HG03439 (cell line): ENCODE data around the gene SLC22A3.

Experiments used
- ATAC-seq: cut with Tn5 transposase; IDR thresholded peaks from one replicate; pipeline ENCODE4 v1.9.1; 2021; ENCODE audit warnings: mild to moderate bottlenecking, moderate library complexity; ENCODE audit not compliant: unreplicated experiment

The SLC22A3 gene

DNA sequence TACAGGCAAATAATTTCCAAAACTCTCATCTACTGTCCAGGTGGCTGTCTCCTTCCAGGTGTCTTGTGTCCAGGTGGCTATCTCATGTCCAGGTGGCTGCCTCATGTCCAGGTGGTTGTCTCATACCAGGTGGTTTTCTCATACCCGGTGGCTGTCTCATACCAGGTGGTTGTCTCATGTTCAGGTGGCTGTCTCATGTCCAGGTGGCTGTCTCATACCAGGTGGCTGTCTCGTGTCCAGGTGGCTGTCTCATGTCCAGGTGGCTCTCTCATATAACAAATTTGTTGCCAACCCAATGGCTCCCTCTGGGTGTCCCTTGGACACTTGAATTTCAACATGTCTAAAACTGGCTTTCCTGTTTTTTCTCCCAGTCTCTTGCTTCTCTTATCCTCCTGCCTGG is 14.3 kb upstream of the SLC22A3 start:
- ATAC-seq = no peak

DNA sequence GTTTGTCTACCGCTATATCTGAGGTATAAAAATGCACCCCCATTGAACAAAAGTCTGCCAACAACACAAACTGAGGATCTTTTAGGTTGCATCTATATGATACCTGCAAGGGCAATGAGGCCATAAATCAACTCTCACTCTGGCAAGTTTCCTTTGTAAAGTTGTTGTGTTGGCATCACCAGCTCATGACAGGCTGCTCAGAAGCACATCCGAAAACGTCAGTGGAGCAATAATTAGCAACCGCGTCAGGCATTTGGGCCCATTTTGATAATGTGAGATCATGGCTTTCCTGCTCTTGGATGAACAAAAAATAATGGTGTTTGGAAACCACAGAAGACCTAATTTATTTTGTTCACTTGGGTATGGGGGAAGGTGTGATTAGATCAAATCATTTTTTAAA is 12.0 kb upstream of the SLC22A3 start:
- no peak for ATAC-seq

DNA sequence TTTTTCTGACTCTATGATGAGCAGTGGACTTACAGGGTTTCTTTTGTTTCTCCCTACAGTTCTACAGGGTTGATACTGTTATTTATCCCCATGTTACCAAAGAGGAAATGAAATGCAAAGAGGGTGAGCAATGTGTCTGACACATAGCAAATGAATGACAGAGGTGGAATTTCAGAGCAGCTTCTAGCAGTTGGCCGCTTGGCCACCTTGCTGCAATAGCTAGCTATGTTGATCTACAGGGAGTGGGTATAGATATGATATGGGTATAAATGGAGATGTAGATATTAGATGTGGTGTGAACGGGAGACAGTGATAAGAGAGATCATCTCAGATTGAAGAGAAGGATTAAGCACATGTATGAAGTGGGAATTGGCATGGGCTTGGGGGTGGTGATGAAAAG is 10.9 kb upstream of the SLC22A3 start:
- ATAC-seq = no peak

GRCh38 chr6:160337991-160338390 is 10.2 kb upstream of the SLC22A3 start:
- no peak for ATAC-seq

- ATAC-seq = no peak
Observed at GRCh38 chr6:160343144-160343543, 5.0 kb upstream of the SLC22A3 start.

- ATAC-seq = no peak
Observed at GRCh38 chr6:160344271-160344670, 3.9 kb upstream of the SLC22A3 start.

DNA sequence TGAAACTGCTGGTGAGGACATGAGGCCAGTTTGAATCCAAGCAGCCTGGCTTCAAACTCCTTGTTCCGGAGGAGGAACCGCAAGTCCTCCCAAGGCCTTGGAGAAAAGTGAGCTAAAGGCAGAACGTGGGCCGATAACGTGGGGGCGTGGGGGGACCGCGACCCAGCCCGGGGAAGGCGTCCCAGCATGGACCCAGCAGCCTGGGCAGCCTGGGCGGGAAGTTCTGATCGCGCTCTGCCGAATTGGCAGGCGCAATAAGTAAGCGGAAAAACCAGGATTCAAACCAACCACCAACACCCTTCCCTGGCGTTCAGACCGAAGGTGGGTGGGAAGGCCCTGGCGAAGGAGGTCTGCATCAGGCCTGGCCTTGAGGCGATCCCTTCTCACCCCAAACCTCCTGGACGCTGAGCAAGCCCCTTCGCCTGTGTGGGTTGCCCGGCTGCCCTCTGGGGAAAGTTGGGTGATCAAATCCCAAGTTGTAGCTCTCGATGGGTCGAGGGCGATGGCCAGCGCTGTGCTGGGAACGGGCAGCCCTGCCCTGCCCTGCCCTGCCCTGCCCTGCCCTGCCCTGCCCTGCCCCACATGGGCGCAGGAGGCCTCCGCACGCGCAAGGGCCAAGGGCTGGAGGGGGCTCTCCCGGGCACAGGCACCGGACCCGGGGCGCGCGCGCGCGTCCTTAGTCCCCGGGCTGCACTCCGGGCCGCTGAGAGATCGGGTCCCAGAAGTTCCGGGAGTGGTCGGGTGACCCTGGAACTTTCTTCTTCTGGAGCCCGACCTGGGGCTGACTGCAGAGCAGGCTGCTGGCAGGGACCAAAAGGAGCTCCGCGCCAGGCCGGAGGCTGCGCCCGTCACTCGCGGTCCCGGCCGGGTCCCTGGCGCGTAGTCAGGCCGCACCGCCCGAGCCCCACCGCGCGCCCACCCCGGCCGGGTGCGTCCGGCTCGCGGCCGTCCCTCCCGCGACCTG is 637 bp upstream of the SLC22A3 start:
- no peak for ATAC-seq

DNA sequence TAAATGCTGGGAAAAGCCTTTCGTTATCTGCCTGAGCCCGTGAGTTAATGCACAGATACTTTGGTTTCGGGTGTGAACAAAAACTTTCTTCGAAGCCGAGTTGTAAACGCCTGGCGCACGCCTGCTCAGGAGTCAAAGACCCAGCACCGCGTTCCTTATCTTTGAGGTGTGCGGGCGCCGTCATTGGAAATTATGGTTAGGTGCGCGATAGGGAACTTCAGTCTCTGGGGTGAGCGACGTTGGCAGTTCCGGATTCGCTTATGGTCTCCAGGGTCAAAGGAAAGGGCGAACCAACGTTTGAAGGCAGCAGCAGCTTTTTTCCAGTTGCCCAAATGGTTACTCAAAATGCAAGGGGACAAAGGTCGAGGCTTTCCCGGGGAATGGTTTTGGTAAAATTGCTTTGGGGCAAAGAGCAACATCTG is 853 bp downstream of the SLC22A3 start:
- ATAC-seq = no peak

DNA sequence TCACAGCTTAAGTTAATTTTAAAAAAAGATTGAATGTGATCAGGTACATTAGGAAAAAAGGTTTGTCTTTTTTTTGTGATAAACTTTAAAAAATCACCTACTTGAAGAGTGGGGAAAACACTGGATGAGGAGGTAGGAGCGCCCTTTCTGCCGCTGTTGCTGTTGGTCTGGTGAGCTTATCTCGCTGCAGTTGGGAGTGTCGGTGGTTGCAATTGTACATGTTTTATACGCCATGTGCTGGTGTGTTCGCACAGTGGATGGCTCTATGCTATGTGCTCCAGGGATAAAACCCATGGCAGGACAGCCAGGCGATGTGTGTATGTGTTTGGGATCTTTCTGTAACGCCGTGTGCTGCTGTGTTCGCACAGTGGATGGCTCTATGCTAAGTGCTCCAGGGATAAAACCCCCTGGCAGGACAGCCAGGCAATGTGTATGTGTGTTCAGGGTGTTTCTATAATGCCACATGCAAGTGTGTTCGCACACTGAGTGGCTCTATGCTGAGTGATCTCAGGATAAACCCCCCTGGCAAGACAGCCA is 1.7 kb downstream of the SLC22A3 start:
- ATAC-seq = no peak

GRCh38 chr6:160353950-160354496 is 5.8 kb downstream of the SLC22A3 start:
- no peak for ATAC-seq

GRCh38 chr6:160355001-160355400 is 6.8 kb downstream of the SLC22A3 start:
- ATAC-seq = no peak

DNA sequence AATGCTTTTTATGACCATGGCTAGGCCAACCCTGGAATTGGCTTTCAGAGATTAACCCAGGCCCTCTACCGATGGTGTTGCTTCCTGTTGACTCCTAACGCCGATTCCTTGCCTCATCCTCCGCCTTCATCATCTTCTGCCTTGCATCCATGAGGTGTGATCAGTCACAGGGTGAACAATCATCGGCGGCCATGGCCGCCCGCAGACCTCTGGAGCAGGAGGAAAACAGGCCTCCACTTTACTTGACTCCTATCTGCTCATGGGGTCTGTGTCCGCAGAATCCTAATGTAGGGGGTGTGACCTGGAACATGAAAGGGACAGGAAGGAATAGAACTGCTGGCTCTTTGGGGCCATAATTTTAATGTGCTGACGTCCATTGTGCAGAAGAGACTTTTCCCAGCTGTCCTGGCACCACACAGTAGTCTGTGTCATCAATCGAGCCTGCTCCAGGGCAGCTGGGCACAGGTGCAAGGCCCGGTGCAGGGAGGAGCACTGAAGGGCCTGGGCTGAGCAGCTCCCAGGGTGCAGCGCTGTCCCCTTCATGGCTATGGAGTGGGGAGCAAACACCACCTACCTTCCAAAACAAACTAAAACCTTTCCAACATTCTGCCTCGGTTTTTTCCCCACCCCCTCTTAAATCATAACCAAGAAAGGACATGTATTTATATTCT is 8.0 kb downstream of the SLC22A3 start:
- ATAC-seq = no peak

- no peak for ATAC-seq
Observed at GRCh38 chr6:160357088-160357487, 8.9 kb downstream of the SLC22A3 start.

DNA sequence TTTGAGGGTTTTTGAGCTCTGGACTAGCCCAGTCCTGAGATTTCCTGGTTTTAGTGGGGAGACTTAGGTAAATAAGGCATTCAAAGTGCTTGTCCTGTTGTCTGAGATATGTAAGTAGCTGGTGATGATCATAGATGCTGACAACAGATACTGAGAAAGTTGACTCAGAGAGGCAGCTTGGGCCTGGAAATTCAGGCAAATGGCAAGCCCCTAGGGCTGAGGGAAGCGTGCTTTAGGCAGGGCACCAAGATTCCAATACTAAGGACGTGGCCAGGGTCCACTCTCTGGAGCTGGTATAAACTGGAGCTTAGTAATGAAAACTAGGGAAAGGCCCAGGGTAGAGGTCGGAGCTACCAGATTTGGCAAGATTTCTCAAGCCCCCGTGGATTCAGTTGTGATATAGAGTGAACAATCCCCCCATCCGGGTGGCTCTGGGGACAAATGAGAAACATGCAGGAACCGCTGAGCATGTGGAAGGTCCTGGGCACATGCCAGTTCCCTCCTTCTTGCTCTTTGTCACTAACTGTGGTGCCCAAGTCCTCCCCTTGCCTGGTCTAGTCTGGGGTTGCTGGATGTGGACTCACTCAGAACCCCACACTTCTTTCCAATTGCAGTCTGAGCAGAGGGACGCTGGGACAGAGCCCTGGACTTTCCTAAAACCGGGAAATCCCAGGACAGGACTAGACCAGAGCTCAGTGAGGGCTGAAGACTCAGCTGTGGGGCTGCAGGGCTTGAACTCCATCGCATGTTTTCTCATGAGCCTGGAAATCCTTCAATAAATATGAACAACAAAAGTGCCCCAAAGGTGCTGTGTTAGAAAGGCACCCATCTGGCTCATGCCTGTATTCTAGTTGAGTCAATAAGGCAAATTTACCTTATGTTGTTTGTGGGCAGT is 10.3 kb downstream of the SLC22A3 start:
- ATAC-seq = no peak

GRCh38 chr6:160360955-160361354 is 12.8 kb downstream of the SLC22A3 start:
- no peak for ATAC-seq

- ATAC-seq = no peak
Observed at GRCh38 chr6:160362556-160362955, 14.4 kb downstream of the SLC22A3 start.

DNA sequence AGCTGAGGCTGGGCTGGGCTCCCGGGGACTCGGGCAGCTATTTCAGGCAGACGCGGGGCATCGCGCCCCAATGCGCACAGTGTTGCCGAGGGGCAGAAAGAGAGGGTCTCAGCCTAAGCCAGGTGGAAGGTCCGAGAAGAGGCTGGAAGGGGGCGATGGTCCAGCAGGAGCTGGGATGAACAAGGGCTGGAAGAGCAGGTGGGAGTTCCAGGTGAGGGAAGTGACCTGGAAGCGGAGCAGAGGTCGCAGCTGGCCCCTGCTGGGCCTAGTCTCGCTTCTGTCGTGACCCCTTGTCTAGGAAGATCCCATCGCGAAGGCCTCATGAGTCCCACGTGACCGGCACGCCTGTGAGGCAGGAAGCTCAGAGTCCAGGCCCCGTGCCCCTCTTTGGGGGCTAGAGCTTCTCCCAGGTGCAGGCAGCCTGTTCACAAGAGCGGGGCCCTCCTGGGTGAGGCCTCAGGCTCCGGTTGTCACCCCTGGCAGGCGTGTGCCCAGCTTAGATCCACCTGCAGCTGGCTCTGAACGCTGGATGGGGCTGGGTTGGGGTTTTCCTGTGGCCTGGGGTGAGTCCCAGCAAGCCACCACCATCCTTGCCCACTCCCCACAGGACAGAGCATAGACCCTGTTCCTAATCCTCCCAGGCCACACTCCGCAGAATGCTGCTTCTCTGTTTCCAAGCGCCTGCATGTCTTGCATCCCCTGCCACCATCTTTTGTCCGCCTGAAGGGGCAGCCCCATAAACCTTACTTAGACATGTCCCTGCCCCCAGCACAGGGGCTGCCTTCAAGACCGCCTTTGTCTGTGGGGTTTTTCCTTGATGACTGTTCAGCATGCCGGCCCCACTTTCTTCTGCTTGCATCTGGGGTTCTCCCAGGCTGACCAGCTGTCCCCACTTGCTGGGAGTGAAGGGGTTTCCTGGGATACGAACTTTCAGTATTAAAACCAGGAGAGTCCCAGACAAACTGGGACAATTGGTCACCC is 15.1 kb downstream of the SLC22A3 start:
- ATAC-seq = no peak

DNA sequence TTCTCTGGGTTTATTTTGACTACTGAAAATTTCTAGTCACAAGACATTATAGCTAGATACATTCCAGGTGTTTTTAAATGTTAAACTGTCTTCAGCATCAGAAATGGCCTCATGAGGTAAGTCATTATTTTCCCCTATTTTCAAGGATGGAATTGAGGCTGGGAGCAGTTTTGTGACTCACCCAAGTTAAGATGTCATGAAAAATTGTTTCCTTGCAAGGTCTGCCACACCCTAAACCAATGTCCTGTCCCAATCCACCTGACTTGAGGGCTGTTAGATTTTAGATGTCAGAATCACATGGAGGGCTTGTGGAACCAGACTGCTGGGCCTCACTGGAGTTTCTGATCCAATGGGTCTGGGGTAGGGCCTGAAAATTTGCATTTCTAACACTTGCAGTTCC is 16.9 kb downstream of the SLC22A3 start:
- no peak for ATAC-seq

- no peak for ATAC-seq
Observed at GRCh38 chr6:160367798-160368547, 19.8 kb downstream of the SLC22A3 start.
